Stomach (tissue), 4 donors: ENCODE data around the gene TPCN1.

ENCODE experiments used
- CTCF ChIP-seq, 7 experiments: fragments of 450-650 bp in 4 of 7; fragments of 200-600 bp in 3 of 7; sonication (generic) in 3 of 7; IDR thresholded peaks; one replicate each; pipeline ENCODE4 v1.5.1; 2016 to 2019; ENCODE audit warnings: antibody characterized with exemption in 7 of 7, control low read depth in 2 of 7, mild to moderate bottlenecking in 1 of 7
- EP300 ChIP-seq: sonication (generic); formaldehyde crosslinking; IDR thresholded peaks from one replicate; pipeline ENCODE4 v1.6.1; 2017; ENCODE audit warnings: antibody characterized with exemption
- POLR2A ChIP-seq, 4 donors: fragments of 450-650 bp; IDR thresholded peaks; one replicate each; pipeline ENCODE4 v1.6.1; 2016; ENCODE audit warnings: antibody characterized with exemption in 4 of 4, control low read depth in 2 of 4, mild to moderate bottlenecking in 1 of 4, moderate library complexity in 1 of 4
- POLR2AphosphoS5 ChIP-seq, 3 donors: sonication (generic); formaldehyde crosslinking; IDR thresholded peaks; one replicate each; pipeline ENCODE4 v1.6.1; 2016; ENCODE audit warnings: antibody characterized with exemption in 3 of 3

GRCh38 chr12:113287146-113287898 is 66.1 kb downstream of the TPCN1 start:
- TF ChIP-seq CTCF (IDR thresholded peaks at IDR 0.05) (no peak), POLR2AphosphoS5 (IDR thresholded peaks at IDR 0.05) (no peak), EP300 (no peak), POLR2A (IDR thresholded peaks at IDR 0.05) (no peak)
